GM12874 (cell line): Measurements from ENCODE around the gene NEK11.

Experiments used
- TF ChIP-seq, protein P1 (sequence below): IDR thresholded peaks from 2 replicates; pipeline ENCODE4 v1.5.1; 2011; ENCODE audit warnings: low read depth, mild to moderate bottlenecking, control low read depth, low read length, moderate library complexity; ENCODE audit not compliant: insufficient read depth

Gene NEK11

DNA sequence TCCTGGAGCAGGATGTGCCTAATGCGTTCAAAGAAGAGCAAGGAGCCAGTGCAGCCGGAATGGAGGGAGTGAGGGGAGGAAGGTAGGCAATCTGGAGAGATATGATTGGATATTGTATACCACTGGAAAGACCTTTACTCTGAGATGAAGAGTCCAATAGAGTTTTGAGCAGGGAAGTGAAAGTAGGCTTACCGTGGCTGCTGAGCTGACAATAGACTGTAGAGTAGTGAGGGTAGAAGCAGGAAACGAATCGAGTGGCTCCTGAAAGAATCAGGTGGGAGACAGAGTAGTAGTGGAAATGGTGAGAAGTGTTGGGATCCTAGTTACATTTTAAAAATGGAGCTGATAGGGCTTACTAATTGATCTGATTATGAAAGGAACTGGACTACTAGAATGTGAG, 303.1 kb downstream of the NEK11 start:
- TF ChIP-seq, protein P1, sequence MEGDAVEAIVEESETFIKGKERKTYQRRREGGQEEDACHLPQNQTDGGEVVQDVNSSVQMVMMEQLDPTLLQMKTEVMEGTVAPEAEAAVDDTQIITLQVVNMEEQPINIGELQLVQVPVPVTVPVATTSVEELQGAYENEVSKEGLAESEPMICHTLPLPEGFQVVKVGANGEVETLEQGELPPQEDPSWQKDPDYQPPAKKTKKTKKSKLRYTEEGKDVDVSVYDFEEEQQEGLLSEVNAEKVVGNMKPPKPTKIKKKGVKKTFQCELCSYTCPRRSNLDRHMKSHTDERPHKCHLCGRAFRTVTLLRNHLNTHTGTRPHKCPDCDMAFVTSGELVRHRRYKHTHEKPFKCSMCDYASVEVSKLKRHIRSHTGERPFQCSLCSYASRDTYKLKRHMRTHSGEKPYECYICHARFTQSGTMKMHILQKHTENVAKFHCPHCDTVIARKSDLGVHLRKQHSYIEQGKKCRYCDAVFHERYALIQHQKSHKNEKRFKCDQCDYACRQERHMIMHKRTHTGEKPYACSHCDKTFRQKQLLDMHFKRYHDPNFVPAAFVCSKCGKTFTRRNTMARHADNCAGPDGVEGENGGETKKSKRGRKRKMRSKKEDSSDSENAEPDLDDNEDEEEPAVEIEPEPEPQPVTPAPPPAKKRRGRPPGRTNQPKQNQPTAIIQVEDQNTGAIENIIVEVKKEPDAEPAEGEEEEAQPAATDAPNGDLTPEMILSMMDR: no peak

DNA sequence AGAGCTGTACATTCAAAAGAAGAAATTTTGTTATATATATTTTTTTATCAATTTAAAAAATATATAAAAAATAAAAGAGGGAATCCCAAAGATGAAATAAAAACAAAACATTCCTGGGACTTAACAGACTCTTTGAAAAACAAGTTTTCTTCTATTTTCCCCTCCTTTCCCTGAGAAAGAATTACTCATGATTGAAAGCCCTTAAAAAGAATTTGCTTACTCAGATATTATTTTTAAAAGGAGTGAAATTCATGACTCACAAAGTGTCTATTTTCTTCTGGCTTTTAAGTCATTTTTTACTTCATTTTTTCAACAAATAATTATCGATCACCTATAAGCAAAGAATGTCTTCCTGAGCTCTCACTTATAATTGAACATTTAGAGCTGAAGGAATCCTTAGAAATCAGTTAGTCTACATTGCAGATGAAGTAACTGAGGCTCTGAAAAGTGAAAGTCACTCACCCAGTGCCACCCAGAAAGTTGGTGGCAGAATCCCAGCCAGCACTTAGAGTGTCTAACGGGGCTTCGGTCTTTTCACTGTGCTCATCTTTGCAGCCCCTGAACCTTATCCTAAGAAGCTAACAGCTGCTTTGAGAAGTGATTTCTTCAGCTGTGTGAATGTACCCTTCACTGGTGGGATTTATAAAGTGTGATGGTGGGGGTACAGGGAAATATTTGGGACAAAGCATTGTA, 312.4 kb downstream of the NEK11 start:
- TF ChIP-seq, protein P1: no peak

DNA sequence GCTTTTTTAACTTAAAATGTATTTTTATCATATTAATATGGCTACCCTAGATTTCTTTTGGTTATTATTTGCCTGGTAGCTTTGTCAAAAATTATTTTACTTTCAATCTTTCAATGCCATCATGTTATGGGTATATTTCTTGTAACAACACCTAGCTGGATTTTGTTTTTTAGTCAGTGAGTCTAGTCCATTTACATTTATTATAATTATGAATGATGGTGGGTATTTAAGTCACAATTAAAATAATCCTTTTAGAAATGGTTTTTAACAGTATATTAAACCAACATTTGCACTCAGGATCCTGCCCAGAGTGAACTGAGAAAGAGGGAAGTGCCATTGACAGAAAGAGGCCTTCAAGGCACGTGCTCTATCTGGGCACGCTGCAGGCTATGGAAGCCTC, 315.1 kb downstream of the NEK11 start:
- TF ChIP-seq, protein P1: no peak

DNA sequence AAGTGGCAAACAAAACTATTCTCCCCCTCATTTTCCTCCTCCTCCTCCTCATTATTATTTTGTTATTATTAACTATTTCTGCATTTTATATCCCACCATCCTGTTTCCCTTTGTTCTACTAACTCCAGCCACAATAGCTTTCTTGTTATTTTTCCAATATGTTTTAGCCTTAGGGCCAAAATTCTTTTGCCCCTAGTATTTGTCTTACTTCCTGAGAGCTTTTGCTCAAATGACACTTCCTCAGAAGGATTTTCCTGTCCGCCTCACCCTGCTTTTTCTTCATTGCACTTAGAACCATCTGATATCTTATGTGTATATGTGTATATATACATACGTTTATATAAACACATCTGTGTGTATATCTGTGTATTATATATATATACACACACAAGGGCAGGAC, 322.2 kb downstream of the NEK11 start:
- TF ChIP-seq, protein P1: no peak

DNA sequence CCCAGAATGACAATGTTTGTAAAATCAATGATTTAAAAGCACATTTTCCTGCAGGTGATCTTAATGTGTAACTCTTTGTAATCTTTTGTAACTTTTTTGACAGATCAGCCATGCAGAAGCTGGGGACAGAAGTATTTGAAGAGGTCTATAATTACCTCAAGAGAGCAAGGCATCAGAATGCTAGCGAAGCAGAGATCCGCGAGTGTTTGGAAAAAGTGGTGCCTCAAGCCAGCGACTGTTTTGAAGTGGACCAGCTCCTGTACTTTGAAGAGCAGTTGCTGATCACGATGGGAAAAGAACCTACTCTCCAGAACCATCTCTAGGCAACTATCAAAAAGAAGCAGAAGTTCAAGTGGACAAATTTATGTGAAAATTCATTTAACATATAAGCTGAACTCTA, 322.8 kb downstream of the NEK11 start:
- TF ChIP-seq, protein P1: no peak

DNA sequence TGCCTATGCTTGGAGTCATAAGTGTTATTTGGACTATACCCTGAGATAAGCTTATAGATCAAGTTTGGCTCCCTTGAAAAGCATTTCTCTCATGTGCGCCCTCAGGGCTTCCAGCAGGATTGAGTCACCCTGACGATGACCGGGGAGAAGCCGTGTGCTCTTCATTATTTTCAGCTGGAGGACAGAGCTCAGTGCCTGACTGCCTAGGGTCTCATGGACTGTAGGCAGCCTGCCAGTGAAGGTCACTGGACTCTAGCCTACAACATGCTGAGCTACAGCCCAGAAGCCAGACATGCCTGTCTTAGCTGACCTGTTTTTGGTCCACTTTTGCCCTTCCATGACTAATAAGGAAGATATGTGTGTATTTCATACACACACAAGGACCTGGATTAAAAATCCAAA, 323.3 kb downstream of the NEK11 start:
- TF ChIP-seq, protein P1: no peak

DNA sequence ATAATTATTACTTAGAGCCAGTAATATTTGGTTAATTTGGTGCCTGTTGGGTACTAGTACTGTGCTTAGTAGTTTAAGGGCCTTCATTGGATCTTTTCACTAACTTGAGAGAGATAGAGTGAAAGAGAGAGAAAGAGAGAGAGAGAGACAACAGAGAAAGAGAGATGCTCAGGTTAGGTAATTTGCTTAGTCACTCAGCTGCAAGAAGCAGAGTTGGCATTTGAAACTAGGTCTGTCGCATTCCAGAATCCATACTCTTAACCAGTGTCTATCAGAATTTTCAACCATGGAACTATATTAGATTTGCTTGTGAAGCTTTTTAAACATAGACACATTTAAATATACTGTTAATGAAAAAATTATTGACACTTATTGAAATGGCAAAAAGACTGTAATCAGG, 323.8 kb downstream of the NEK11 start:
- TF ChIP-seq, protein P1: no peak
